CD4-positive, alpha-beta T cell treated with Interleukin-15 for 1 hour (primary cell): ENCODE measurements around the gene MYO18B.

Experiments used
- DNase-seq: peaks from one replicate; pipeline ENCODE4 v3.0.0-alpha.2; 2020

Gene MYO18B

DNA sequence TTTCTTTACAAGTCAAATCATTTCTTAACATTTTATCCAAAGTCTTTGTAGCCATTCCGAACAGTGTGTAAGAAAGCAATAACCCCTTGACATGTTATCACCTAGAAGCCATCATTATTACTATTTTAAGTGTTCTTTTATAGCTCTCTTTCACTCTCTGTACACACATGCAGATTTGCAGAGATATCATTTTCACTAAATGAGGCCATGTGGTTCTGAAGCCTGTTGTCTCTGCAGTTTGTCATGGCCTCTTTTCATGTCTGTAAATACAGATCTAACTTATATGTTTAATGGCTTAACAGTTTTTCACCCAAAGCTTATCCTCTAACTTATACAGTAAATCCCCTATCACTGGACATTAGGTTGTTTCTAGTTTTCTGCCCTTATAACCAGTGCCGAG is 166.8 kb downstream of the MYO18B start:
- no peak for DNase-seq

- no peak for DNase-seq
These were observed 167.8 kb downstream of the MYO18B start for GRCh38 chr22:25909614-25910387.

GRCh38 chr22:25911243-25911972 is 169.4 kb downstream of the MYO18B start:
- no peak for DNase-seq

GRCh38 chr22:25919452-25919851 is 177.5 kb downstream of the MYO18B start:
- DNase-seq = no peak

- no peak for DNase-seq
These were observed 180.2 kb downstream of the MYO18B start for GRCh38 chr22:25922141-25922540.

DNA sequence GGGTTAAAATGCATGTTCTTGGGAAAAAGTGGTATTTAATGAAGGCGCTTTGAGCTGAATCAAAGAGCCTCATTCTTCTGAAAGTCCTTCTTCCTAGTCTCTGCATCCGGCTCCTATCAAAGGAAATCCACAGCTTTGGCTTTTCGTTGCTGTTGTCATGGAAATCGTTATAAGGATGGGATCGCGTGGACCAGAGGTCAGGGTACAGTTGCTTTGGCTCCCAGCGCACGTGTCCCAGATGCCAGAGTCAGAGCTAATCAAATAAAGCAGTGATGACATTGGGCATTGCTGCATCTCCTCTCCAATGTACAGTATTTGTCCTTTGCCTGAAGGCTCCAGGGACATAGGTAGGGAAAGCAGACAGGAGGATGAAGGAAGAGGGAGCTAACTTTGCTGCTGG is 181.9 kb downstream of the MYO18B start:
- DNase-seq = no peak

DNA sequence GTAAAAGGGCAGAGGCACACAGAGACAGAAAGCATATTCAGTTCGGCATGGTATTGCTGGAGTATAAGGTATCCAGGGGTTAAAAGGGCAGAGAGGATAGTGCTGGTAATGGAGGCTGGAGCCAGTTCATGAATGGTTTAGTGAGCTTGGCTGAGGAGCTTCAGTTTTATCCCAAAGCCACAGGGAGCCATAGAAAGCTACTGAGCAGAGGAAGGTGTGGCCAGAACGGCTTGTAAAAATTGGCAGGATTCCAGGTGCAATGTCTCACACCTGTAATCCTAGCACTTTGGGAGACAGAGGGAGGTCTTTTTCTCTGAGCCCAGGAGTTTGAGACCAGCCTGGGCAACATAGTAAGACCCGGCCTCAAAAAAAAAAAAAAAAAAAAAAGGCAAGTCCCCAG is 186.1 kb downstream of the MYO18B start:
- DNase-seq = no peak

- DNase-seq = no peak
These were observed 187.4 kb downstream of the MYO18B start for GRCh38 chr22:25929321-25929878.

- no peak for DNase-seq
These were observed 188.1 kb downstream of the MYO18B start for GRCh38 chr22:25930083-25930482.

GRCh38 chr22:25930788-25931310 is 188.9 kb downstream of the MYO18B start:
- DNase-seq = no peak

GRCh38 chr22:25933158-25933788 is 191.3 kb downstream of the MYO18B start:
- DNase-seq = no peak

DNA sequence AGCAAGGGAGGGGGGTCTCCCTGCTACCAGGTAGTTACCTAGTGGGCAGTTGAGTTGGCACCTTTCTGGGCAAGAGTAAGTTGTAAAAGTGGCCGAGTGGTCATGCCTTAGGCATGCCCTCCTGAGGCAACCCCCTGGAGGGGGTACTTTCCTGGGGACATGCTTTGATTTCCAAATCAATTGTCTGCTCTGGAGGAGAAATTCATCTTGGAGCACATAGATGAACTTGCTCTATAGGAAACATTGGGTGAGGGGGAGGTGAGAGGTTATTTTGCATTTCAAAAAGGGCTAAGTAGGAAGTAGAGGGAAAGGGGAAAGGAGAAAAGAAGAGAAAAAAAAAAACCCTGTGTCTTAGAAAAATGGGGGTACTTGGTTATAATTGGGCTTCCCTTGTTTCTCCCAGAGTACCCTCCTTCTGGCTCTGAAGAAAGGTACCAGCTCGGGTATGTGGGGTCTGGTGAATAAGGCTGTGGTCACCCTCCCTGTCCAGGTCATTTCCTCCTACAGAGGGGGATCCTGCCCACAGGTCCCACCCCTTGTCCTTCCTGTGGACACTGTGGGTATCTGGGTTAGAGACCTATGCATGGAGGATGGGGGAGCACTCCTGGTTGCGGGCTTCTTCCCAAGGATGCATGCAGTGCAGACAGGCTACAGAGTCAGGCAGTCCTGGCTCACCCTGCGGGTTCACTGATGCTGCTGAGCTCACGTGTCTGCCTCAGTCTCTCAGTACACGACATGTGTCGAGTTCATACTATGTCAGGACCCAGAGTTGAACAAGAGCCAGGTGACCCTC is 193.5 kb downstream of the MYO18B start:
- no peak for DNase-seq

- DNase-seq = no peak
These were observed 196.2 kb downstream of the MYO18B start for GRCh38 chr22:25938151-25938550.

DNA sequence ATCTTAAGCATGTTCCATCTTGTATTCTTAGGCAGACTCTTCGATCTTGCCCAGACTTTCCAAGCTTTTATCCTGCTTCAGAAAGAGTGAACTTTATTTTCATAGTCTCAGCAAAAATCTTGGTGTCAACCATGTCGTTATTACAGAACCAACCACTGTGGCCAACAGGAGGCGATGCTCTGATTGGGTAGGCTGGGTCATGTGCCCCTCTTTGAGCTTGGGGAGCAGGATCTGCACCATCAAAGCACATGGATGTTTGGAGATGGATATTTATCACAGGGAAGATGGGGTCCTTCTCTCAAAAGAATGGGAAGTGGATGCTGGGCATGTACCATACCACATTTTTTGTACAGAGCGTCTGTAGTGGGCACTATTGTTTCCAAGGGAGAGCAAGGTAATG is 197.4 kb downstream of the MYO18B start:
- no peak for DNase-seq

GRCh38 chr22:25940479-25940878 is 198.5 kb downstream of the MYO18B start:
- no peak for DNase-seq

- no peak for DNase-seq
These were observed 199.5 kb downstream of the MYO18B start for GRCh38 chr22:25941365-25941960.

DNA sequence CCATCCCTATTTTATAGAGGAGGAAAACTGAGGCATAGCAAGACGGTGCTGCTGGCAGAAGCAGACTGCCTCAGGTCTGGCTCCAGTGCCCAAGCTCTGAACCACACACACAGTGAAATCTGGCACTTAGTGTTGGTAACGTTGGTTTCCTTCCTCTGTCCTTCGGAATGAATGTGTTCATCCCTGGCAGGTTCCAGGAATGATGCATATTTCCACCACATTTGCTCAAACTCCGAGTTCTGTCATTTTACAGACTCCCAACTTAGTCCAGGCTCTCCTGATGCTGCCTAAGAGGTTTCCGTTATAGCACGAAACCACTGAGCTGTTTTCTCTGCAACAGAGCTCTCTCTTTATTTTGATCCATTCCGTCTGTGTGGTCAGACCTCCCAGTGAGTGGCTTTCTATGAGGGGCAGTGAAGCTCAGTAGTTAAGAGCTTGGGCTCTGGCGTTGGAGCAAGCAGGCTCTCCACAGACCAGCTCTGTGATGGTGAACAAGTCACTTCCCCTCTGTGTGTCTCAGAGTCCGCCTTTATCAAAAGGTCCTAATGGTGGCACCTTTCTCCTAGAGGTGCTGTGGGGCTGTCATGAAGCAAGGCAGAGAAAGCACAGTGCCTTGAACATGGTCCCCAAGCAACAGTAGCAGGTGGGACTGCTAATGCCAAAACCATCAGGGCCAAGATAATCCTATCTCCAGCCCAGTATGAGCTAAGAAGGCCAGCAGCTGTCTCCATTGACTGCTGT is 200.3 kb downstream of the MYO18B start:
- no peak for DNase-seq

GRCh38 chr22:25942856-25943411 is 200.9 kb downstream of the MYO18B start:
- no peak for DNase-seq

DNA sequence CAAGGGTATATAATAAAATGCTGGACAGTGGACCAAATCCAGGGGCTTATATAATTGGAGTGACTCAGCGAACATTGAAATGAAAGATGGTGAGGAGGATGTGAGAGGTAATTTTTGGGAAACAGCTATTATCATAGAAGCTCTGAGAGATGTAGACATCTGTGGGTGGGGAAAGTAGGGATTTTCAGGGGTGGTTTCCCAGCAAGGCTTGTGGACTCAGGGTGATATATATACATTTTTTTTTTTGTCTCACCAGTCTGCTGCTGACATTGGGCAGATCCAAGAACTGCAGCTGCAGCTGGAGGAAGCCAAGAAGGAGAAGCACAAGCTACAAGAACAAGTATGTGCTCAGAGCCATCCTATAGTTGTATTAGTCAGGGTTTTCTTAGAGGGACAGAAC is 208.1 kb downstream of the MYO18B start:
- no peak for DNase-seq

DNA sequence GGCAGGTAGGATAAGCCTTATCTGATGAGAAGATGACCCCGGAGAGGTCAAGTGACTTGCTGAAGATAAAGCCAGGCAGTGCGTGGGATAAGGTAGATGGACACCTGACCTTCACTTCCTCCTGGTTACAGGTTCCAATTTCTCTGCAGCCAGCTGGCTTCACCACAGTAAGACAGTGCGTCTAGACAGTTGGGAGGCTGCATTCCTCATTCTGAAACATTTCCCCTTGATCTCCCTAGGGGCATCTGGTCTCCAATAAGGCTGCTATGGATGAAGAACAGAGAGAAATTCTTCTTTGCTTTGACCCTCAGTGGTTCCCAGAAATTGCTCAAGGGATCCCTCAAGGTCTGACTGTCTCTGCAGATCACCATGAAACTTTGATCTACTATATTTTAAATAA is 211.3 kb downstream of the MYO18B start:
- no peak for DNase-seq

GRCh38 chr22:25953919-25954318 is 211.9 kb downstream of the MYO18B start:
- DNase-seq = no peak
